PC-3 (cell line): Measurements from ENCODE around the gene EXD2. TPM values are rescaled to one million over a fixed set of nuclear protein-coding genes. Genes with fewer than 3 reads are reported as not detected.

Experiments
- ATAC-seq: fragments of 200-7000 bp; cut with Tn5 transposase; 2 replicates; pipeline ENCODE4 v1.9.1; 2020; ENCODE audit warnings: mild to moderate bottlenecking, moderate library complexity
- BruUV-seq: library from RNA; stranded (reverse); fragments of 400-500 nt; replicated peaks from 2 replicates; lab custom pipeline; 2021; lab: Mats Ljungman, UMichigan
- CTCF ChIA-PET: fragments of 300-600 bp; sonication (Branson Sonifier 250); formaldehyde crosslinking; loops from one replicate; lab custom pipeline; 2022; ENCODE audit warnings: antibody characterized with exemption; lab: Charles Lee
- POLR2A ChIA-PET: fragments of 300-600 bp; sonication (Branson Sonifier 250); formaldehyde crosslinking; loops from one replicate; lab custom pipeline; 2022; ENCODE audit warnings: antibody characterized with exemption; ENCODE audit not compliant: unreplicated experiment; lab: Charles Lee
- DNase-seq: peaks from one replicate; pipeline ENCODE4 v3.0.0-alpha.2; 2015
- H2AFZ ChIP-seq: fragments of 300-600 bp; sonication (generic); 2 replicates; pipeline ENCODE4 v1.6.0; 2016; ENCODE audit warnings: antibody characterized with exemption, low read length
- H3F3A ChIP-seq: fragments of 300-600 bp; sonication (generic); one replicate; pipeline ENCODE4 v1.6.0; 2017; ENCODE audit warnings: antibody characterized with exemption, low read length, control low read depth, mild to moderate bottlenecking; ENCODE audit not compliant: unreplicated experiment
- H3K27ac ChIP-seq: fragments of 300-600 bp; sonication (generic); 2 replicates; pipeline ENCODE4 v1.5.1; 2016; ENCODE audit warnings: mild to moderate bottlenecking, low read length
- H3K27me3 ChIP-seq: fragments of 300-600 bp; sonication (generic); 2 replicates; pipeline ENCODE4 v1.6.1; 2016; ENCODE audit warnings: low read length, mixed read lengths
- H3K36me3 ChIP-seq: fragments of 300-600 bp; sonication (generic); 2 replicates; pipeline ENCODE4 v1.6.1; 2016; ENCODE audit warnings: low read depth, mixed run types, low read length, mixed read lengths
- H3K4me1 ChIP-seq: fragments of 300-600 bp; sonication (generic); 2 replicates; pipeline ENCODE4 v1.5.1; 2016; ENCODE audit warnings: low read length; ENCODE audit not compliant: insufficient read depth
- H3K4me2 ChIP-seq: fragments of 300-600 bp; sonication (generic); 2 replicates; pipeline ENCODE4 v1.6.0; 2016; ENCODE audit warnings: low read length
- H3K4me3 ChIP-seq: fragments of 300-600 bp; sonication (generic); 2 replicates; pipeline ENCODE4 v1.5.1; 2016; ENCODE audit warnings: mild to moderate bottlenecking, low read length, mixed read lengths
- H3K79me2 ChIP-seq: fragments of 300-600 bp; sonication (generic); 2 replicates; pipeline ENCODE4 v1.6.1; 2017; ENCODE audit warnings: low read length, mixed read lengths
- H3K9ac ChIP-seq: fragments of 300-600 bp; sonication (generic); 2 replicates; pipeline ENCODE4 v1.6.0; 2016; ENCODE audit warnings: mild to moderate bottlenecking, low read length
- H3K9me2 ChIP-seq: fragments of 300-600 bp; sonication (generic); replicated peaks from 2 replicates; pipeline ENCODE4 v1.6.1; 2016; ENCODE audit warnings: mixed run types, low read length, mixed read lengths
- H3K9me3 ChIP-seq: fragments of 300-600 bp; sonication (generic); 2 replicates; pipeline ENCODE4 v1.6.1; 2016; ENCODE audit warnings: low read length, mixed read lengths
- H4K20me1 ChIP-seq: fragments of 300-600 bp; sonication (generic); 2 replicates; pipeline ENCODE4 v1.6.1; 2016; ENCODE audit warnings: low read length, mixed read lengths
- CTCF ChIP-seq: fragments of 300-600 bp; sonication (generic); conservative IDR thresholded peaks from 2 replicates; pipeline ENCODE4 v1.5.1; 2017; ENCODE audit warnings: antibody characterized with exemption, low read depth, mild to moderate bottlenecking, low read length
- EZH2 ChIP-seq: fragments of 300-600 bp; sonication (generic); IDR thresholded peaks from one replicate; pipeline ENCODE4 v1.6.1; 2017; ENCODE audit warnings: antibody characterized with exemption, mild to moderate bottlenecking, low read length; ENCODE audit not compliant: unreplicated experiment
- EZH2phosphoT487 ChIP-seq: fragments of 300-600 bp; sonication (generic); IDR thresholded peaks from 2 replicates; pipeline ENCODE4 v1.6.1; 2018; ENCODE audit warnings: mild to moderate bottlenecking, antibody characterized with exemption, low read length, borderline replicate concordance
- intact Hi-C: fragments of 100-400 bp; cut with micrococcal nuclease; formaldehyde crosslinking; loops from 2 replicates; pipeline ENCODE4 v1.9.0; 2023
- total RNA-seq: library from RNA; depleted of rRNA; stranded (reverse); fragments of >200 nt; gene quantifications from 2 replicates; pipeline ENCODE4 v1.2.3, GENCODE V29; 2014

EXD2 gene
- total RNA-seq, 1 experiment from 2014 or later, result 19.9 TPM

- peak; percentile 17 for ATAC-seq
- Histone ChIP-seq H3K9me2 (no peaks in the 10 kb centered on the region), H3K9me3 (no peaks in the 10 kb centered on the region), H3K27ac (no peak overlapping the region), H4K20me1 (no peaks in the 10 kb centered on the region), H3F3A (no peaks in the 10 kb centered on the region), H3K27me3 (peaks cover 55% of the 10 kb centered on the region), H2AFZ (no peak overlapping the region; the same call in 1 of the 2 replicates), H3K4me3 (peak overlapping the region; percentile 50), H3K4me2 (peak overlapping the region; percentile 77), H3K9ac (no peak overlapping the region), H3K36me3 (no peaks in the 10 kb centered on the region), H3K4me1 (peaks cover 7% of the 10 kb centered on the region; the same call in 1 of the 2 replicates), H3K79me2 (no peaks in the 10 kb centered on the region)
- no TSS peak for BruUV-seq
- intact Hi-C loops, result loop anchor here (5.0 kb wide), 1 partner anchor 37 kb away; no protein-coding TSS in a partner anchor
- DNase-seq, result no peak
- 0 out of 2 replicates have a peak, but pooled peaks have one; percentile 49 for TF ChIP-seq EZH2phosphoT487
- TF ChIP-seq CTCF, result no peak
- peak; percentile 95 for TF ChIP-seq EZH2
- CTCF ChIA-PET, result no interaction called here
- POLR2A ChIA-PET, result no interaction called here
These were observed 69.0 kb downstream of the EXD2 start for GRCh38 chr14:69260190-69260860.

- CTCF ChIA-PET, result interaction anchor here (0.6 kb wide), 1 partner anchor 199 kb away, joined by 3 read pairs; no protein-coding TSS in a partner anchor
- no peak overlapping the region for H3K27ac ChIP-seq
- H3K27me3 ChIP-seq, result peaks cover 55% of the 10 kb centered on the region
- POLR2A ChIA-PET, result no interaction called here
- peak overlapping the region; percentile 77 for H3K4me2 ChIP-seq
- intact Hi-C loops, result loop anchor here (5.0 kb wide), 1 partner anchor 36 kb away; no protein-coding TSS in a partner anchor
- TF ChIP-seq EZH2phosphoT487 (0 out of 2 replicates have a peak, but pooled peaks have one; percentile 20), EZH2 (peak; percentile 72), CTCF (peak; percentile 67)
- no peaks in the 10 kb centered on the region for H4K20me1 ChIP-seq
- H3K9ac ChIP-seq, result no peak overlapping the region
- no peaks in the 10 kb centered on the region for H3K9me3 ChIP-seq
- H3K4me3 ChIP-seq, result peak overlapping the region; percentile 50; the same call in 1 of the 2 replicates
- H2AFZ ChIP-seq, result 0 out of 2 replicates have a peak overlapping the region, but pooled peaks have one; percentile 37
- no peaks in the 10 kb centered on the region for H3K36me3 ChIP-seq
- H3K79me2 ChIP-seq, result no peaks in the 10 kb centered on the region
- DNase-seq, result peak; percentile 37
- peaks cover 7% of the 10 kb centered on the region; the same call in 1 of the 2 replicates for H3K4me1 ChIP-seq
- H3F3A ChIP-seq, result no peaks in the 10 kb centered on the region
- peak; percentile 51 for ATAC-seq
- no TSS peak for BruUV-seq
- H3K9me2 ChIP-seq, result no peaks in the 10 kb centered on the region
These were observed 69.7 kb downstream of the EXD2 start for GRCh38 chr14:69260861-69261564.
